DOHH2 (cell line): ENCODE data around the gene EPHB1.

Experiments used
- EZH2phosphoT487 ChIP-seq: fragments of 200-600 bp; sonication (generic); IDR thresholded peaks from 2 replicates; pipeline ENCODE4 v1.6.1; 2017; ENCODE audit warnings: borderline replicate concordance, mild to moderate bottlenecking, antibody characterized with exemption, low read length, moderate library complexity, mixed read lengths
- TF ChIP-seq, protein P1 (sequence below): fragments of 200-600 bp; sonication (generic); IDR thresholded peaks from one replicate; pipeline ENCODE4 v1.5.1; 2014; ENCODE audit warnings: antibody characterized with exemption, mild to moderate bottlenecking, low read depth, low read length; ENCODE audit not compliant: poor library complexity, severe bottlenecking

DNA sequence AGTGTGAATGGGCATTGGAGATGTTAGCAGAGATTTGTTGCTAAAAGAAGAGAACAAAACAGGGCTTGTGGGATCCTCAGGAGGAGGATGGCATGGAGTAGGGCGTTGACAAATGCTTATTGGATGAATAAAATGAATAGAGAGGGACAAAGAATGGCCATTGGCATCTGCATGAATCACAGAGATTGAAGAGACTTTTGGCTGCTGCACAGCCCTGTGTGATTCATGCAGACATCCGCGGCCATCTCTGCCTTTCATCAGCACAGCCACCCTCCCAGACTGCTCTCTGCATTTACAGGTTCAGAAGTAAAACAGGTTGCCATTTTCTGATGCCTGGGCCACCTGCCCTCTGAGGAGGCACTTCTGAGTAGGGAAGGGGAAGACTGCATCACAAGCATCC lies 397.9 kb downstream of the EPHB1 start:
- TF ChIP-seq, protein P1, sequence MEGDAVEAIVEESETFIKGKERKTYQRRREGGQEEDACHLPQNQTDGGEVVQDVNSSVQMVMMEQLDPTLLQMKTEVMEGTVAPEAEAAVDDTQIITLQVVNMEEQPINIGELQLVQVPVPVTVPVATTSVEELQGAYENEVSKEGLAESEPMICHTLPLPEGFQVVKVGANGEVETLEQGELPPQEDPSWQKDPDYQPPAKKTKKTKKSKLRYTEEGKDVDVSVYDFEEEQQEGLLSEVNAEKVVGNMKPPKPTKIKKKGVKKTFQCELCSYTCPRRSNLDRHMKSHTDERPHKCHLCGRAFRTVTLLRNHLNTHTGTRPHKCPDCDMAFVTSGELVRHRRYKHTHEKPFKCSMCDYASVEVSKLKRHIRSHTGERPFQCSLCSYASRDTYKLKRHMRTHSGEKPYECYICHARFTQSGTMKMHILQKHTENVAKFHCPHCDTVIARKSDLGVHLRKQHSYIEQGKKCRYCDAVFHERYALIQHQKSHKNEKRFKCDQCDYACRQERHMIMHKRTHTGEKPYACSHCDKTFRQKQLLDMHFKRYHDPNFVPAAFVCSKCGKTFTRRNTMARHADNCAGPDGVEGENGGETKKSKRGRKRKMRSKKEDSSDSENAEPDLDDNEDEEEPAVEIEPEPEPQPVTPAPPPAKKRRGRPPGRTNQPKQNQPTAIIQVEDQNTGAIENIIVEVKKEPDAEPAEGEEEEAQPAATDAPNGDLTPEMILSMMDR: no peak
- no peak for TF ChIP-seq EZH2phosphoT487
